NT2/D1 (cell line): ENCODE measurements around the gene CMTM6.

Experiments
- SUZ12 ChIP-seq: IDR thresholded peaks from 2 replicates; pipeline ENCODE4 v1.6.1; 2011; ENCODE audit not compliant: insufficient read length, insufficient read depth; ENCODE audit errors: extremely low read depth
- YY1 ChIP-seq: IDR thresholded peaks from 2 replicates; pipeline ENCODE4 v1.6.1; 2011; ENCODE audit not compliant: insufficient read length, insufficient read depth
- ZNF274 ChIP-seq: IDR thresholded peaks from 2 replicates; pipeline ENCODE4 v1.6.1; 2011; ENCODE audit warnings: mild to moderate bottlenecking, low read depth, low read length

GRCh38 chr3:32498252-32498651, 4.4 kb downstream of the CMTM6 start:
- no peak for TF ChIP-seq ZNF274
- TF ChIP-seq SUZ12: no peak
- no peak for TF ChIP-seq YY1
